ENCODE data around the gene CAVIN4. TPM values are rescaled to one million over a fixed set of nuclear protein-coding genes. Genes with fewer than 3 reads are reported as not detected.

The CAVIN4 gene
- total and polyA plus RNA-seq, 2 experiments from 2014 or later = 2.4 to 4.0 TPM

DNA sequence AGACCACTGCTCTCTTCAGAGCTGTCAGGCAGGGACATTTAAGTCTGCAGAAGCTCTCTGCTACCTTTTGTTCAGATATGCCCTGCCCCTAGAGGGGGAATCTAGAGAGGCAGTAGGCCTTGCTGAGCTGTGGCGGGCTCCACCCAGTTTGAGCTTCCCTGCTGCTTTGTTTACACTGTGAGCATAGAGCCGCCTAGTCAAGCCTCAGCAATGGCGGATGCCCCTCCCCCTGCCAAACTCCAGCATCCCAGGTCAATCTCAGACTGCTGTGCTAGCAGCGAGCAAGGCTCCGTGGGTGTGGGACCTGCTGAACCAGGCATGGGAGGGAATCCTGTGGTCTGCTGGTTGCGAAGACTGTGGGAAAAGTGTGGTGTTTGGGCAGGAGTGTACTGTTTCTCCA, 59.9 kb downstream of the CAVIN4 start:
- DNase-seq (ENCODE audit: low read depth in 1 of 2, low spot score in 1 of 2) = no peak
- H3K4me3 ChIP-seq = no peak overlapping the region
- H3K27me3 ChIP-seq = no peaks in the 10 kb centered on the region
- TF ChIP-seq, protein P1, sequence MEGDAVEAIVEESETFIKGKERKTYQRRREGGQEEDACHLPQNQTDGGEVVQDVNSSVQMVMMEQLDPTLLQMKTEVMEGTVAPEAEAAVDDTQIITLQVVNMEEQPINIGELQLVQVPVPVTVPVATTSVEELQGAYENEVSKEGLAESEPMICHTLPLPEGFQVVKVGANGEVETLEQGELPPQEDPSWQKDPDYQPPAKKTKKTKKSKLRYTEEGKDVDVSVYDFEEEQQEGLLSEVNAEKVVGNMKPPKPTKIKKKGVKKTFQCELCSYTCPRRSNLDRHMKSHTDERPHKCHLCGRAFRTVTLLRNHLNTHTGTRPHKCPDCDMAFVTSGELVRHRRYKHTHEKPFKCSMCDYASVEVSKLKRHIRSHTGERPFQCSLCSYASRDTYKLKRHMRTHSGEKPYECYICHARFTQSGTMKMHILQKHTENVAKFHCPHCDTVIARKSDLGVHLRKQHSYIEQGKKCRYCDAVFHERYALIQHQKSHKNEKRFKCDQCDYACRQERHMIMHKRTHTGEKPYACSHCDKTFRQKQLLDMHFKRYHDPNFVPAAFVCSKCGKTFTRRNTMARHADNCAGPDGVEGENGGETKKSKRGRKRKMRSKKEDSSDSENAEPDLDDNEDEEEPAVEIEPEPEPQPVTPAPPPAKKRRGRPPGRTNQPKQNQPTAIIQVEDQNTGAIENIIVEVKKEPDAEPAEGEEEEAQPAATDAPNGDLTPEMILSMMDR (IDR thresholded peaks at IDR 0.05; ENCODE audit: low read depth, low read length) = no peak
- no peaks in the 10 kb centered on the region for H3K9me3 ChIP-seq (ENCODE audit: low read depth)
- H3K4me1 ChIP-seq (ENCODE audit: low read depth) = peaks cover 8% of the 10 kb centered on the region
- H3K27ac ChIP-seq = no peak overlapping the region
- no peaks in the 10 kb centered on the region for H3K36me3 ChIP-seq

Other genes with a start within 250 kb of the CAVIN4 start
- gene TEX10, start 225.1 kb upstream of the CAVIN4 start, total RNA-seq = 15.1 and 18.1 TPM in 2 replicates
- 22.9 and 24.6 TPM in 2 replicates for gene TEX10, start 225.1 kb upstream of the CAVIN4 start, polyA plus RNA-seq
- 49.2 and 62.9 TPM in 2 replicates for gene MSANTD3, start 150.9 kb upstream of the CAVIN4 start, total RNA-seq
- gene MSANTD3, start 150.9 kb upstream of the CAVIN4 start, polyA plus RNA-seq = 30.6 and 34.7 TPM in 2 replicates
- 23.9 and 34.2 TPM in 2 replicates for gene TMEFF1, start 104.9 kb upstream of the CAVIN4 start, total RNA-seq
- 22.3 and 33.0 TPM in 2 replicates for gene TMEFF1, start 104.9 kb upstream of the CAVIN4 start, polyA plus RNA-seq

Data from cardiac muscle cell (in vitro differentiated cells and primary cell).